GM08714 (cell line): ENCODE results near the gene P2RX2.

Source experiments
- H3K4me3 ChIP-seq: fragments of 200-500 bp; sonication (Bioruptor generic); 2 replicates; pipeline ENCODE4 v1.5.1; 2014; ENCODE audit warnings: mild to moderate bottlenecking, low read length, inconsistent platforms
- ZNF274 ChIP-seq: IDR thresholded peaks from 2 replicates; pipeline ENCODE4 v1.6.1; 2012; ENCODE audit warnings: mild to moderate bottlenecking, low read depth, low read length

Gene P2RX2

DNA sequence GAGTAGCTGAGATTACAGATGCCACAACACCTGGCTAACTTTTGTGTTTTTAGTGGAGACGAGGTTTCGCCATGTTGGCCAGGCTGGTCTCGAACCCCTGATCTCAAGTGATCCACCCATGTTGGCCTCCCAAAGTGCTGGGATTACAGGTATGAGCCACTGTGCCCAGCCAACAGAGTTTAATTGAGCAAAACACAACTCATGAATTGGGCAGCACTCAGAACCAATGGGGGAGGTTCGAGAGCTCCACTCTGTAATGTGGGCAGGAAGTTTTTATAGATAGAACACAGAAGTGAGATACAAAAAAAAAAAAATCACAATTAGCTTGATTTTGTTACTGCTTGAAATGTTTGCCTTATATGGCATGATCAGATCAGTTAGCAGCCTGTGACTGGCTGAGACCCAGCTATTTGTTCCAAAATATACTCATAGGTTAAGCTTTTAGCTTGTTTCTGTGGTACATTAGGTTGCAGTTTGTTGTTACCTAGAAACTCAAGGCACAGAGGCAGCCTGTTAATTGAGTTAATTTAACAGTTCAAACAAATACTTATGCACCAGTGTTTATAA is 1.4 kb upstream of the P2RX2 start:
- H3K4me3 ChIP-seq = no peak overlapping the region
- TF ChIP-seq ZNF274 = no peak

DNA sequence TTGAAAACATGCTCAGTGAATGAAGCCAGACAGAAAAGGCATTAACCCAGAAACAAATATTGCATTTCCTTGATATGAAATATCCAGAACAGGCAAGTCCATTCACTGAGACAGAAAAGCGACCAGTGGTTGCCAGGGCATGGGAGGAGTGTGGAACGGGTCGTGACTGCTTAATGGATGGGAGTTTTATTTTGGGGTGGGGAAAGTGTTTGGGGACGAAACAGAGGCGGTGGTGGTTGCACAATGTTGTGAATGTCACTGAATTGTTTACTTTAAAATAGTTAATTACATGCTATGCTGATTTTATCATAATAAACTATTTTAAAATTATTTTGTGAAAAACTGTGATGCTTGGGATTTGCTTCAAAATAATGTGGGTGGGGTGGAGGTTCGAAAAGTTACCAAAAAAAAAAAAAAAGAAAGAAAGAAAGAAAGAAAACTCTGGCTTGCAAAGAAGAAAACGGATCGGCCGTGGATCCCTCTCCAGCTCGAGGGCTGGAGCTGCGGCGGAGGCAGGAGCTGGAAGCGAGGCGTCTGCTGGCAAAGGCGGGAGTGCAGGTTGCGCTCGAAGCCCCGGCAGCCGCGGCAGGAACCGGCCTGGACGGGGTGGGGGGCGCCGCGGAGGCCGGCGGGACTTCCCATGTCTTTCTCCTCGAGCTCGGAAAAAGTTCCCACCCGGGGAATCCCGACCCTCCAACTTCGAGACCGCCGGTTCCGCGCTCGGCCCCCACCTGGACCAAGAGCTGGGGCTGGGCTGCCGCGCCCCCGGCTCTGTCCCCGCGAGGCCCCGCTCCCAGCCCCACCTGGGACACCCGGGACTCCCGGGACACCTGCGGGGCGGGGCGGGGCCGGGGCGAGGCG is 524 bp upstream of the P2RX2 start:
- H3K4me3 ChIP-seq = no peak overlapping the region
- TF ChIP-seq ZNF274 = no peak

DNA sequence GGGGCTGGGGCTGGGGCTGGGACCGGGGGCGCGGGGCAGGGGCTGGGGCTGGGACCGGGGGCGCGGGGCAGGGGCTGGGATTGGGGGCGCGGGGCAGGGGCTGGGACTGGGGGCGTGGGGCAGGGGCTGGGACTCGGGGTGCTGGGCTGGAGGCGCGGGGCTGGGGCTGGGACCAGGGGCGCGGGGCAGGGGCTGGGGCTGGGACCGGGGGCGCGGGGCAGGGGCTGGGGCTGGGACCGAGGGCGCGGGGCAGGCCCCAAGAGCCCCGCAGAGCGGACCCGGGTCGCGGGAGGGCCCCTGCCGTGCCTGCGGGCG is 452 bp downstream of the P2RX2 start:
- no peak for TF ChIP-seq ZNF274
- no peak overlapping the region for H3K4me3 ChIP-seq

DNA sequence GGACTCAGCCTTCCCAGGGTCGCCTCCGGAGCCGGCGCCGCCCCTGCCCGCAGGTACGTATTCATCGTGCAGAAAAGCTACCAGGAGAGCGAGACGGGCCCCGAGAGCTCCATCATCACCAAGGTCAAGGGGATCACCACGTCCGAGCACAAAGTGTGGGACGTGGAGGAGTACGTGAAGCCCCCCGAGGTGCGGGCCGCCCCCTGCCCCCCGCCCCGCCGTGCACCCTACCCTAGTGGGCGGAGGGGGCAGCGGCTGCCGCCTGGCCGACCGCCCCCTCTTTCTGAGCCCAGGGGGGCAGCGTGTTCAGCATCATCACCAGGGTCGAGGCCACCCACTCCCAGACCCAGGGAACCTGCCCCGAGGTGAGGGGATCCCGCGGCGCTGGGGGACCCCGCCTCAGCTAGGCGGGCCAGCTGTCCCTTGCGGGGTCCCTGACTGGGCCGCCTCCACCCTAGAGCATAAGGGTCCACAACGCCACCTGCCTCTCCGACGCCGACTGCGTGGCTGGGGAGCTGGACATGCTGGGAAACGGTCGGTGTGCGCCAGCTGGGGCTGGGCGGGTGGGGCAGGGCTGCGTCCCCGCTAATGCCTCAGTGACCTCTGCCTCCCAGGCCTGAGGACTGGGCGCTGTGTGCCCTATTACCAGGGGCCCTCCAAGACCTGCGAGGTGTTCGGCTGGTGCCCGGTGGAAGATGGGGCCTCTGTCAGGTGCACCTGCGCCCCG is 973 bp downstream of the P2RX2 start:
- no peak for TF ChIP-seq ZNF274
- no peak overlapping the region for H3K4me3 ChIP-seq

DNA sequence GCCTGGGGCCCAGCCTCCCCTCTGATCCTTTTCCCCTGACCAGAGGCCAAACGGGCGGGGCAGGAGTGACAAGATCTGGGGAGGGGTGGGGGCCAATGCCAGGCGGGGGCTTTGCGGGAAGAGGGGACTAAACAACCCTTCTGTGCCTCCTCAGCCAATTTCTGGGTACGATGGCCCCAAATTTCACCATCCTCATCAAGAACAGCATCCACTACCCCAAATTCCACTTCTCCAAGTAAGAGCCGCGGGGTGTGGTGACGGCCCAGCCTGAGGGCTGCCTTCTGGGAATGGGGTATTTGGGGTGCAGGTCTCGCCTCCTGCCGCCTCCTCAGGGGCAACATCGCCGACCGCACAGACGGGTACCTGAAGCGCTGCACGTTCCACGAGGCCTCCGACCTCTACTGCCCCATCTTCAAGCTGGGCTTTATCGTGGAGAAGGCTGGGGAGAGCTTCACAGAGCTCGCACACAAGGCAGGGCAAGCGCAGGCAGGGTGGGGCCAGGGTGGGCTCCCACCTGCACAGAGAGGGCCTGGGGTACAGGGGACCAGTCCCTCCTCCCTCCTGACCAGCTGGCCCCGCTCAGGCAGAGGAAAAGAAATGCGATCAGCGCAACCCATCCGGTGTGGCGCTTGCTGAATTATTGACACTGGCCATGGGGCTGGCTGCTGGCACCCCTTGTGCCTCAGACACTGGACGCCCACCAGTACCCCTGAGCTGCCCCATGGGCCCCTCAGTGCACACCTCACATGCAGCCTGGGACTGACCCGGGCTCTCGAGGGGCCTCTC is 1.7 kb downstream of the P2RX2 start:
- H3K4me3 ChIP-seq = no peak overlapping the region
- TF ChIP-seq ZNF274 = no peak

DNA sequence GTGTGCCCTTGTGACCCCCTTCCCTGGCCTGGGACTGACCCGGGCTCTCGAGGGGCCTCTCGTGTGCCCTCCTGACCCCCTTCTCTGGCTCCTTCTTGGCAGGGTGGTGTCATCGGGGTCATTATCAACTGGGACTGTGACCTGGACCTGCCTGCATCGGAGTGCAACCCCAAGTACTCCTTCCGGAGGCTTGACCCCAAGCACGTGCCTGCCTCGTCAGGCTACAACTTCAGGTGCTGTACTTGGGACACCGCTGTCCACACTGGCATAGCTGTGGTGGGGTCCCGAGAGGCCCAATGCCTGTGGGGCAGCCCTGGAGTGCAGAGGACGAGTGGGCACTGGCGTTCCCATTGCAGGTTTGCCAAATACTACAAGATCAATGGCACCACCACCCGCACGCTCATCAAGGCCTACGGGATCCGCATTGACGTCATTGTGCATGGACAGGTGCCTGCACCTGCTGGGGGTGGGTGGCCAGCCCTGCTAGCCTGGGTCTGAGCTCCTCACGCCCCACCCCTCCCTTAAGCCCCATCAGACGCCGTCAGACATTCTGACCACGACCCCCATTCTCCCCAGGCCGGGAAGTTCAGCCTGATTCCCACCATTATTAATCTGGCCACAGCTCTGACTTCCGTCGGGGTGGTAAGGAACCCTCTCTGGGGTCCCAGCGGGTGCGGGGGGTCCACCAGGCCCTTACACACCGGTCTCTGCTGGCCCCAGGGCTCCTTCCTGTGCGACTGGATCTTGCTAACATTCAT is 2.5 kb downstream of the P2RX2 start:
- no peak for TF ChIP-seq ZNF274
- no peak overlapping the region for H3K4me3 ChIP-seq

DNA sequence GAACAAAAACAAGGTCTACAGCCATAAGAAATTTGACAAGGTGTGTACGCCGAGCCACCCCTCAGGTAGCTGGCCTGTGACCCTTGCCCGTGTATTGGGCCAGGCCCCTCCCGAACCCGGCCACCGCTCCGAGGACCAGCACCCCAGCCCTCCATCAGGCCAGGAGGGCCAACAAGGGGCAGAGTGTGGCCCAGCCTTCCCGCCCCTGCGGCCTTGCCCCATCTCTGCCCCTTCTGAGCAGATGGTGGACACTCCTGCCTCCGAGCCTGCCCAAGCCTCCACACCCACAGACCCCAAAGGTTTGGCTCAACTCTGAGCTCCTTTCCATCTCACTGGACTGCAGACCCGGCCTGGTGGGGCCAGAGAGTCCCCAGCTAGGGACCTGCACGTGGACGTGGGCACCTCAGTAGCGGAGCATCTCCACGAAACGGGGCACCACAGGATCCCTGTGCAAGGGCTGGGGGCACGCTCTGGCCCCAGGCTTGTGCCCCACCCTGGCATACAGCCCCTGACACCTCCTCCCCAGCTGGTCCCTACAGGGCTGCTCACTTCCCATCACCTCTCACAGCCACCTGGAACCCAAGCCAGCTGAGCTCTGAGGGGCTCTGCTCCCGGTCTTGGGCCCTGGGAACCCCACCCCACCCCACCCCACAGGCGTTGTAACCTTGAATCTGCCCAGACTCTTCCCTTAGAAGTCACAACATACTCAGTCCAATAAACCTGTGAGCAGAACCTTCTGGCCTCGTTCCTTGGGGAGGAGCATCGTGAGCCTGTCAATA is 3.3 kb downstream of the P2RX2 start:
- H3K4me3 ChIP-seq = no peak overlapping the region
- no peak for TF ChIP-seq ZNF274

DNA sequence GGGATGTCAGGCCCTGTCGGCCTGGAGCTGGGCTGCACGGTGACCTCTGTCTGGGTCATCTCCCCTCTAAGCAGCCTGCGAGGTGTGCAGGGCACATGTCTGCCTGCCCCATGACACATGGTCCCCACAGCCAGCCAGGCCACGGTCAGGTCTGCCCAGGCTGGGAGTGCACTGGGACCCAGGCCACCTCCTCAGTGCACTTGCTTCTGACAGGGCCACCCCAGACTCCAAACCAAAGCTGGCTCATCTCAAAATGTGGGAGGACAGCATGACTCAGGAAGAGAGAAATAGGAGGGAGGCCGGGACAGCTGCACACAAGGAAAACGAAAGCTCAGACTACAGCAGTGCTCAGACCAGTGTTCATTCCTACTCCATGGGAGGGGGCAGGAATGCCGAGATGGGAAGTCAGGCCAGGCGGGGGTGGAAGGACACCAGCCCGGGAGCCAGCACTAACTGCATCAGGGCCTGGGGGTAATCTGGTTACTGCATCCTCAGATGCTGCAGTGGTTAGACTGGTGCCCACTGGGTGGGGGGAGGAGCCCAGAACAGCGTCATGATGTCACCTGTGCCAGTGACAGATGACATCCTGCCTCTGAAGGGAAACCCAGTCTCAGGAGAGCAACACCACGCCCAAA is 4.0 kb downstream of the P2RX2 start:
- no peak overlapping the region for H3K4me3 ChIP-seq
- no peak for TF ChIP-seq ZNF274

DNA sequence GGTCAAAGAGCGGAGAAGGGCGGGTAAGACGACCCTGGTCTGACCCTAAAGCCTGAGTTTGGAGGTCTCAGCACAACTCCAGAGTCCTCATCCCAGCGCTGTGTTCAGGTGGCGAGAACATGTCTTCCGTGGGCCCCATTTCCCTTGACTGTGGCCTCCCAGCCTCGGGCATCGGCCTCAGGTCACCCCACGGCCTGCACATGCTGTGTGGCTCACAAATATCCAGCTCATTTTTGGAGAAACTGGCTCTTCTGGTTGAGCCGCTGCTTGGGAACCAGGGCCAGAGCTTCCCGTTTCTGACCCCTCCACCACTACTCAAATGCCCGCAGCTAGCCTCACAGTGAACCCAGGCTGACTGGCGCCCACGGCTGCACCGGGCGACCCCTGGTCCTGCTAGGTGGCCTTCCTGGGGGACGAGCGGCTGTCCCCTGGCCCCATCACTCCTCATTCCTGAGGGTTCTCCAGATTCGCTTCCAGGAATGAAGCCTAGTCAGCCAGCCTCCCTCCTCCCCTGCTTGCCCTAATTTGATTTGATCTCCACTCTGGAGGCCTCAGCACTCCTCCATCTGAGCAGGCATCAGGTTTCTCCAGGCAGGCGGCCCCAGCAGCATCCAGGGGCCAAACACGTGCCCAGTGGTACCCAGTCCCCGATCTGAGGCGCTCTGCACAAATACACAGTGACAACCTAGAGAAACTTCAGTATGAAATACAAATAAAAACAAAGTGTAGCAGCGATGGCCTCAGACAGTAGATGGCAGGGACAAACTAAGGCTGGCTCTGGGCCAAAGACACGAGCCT is 4.7 kb downstream of the P2RX2 start:
- TF ChIP-seq ZNF274 = no peak
- no peak overlapping the region for H3K4me3 ChIP-seq

DNA sequence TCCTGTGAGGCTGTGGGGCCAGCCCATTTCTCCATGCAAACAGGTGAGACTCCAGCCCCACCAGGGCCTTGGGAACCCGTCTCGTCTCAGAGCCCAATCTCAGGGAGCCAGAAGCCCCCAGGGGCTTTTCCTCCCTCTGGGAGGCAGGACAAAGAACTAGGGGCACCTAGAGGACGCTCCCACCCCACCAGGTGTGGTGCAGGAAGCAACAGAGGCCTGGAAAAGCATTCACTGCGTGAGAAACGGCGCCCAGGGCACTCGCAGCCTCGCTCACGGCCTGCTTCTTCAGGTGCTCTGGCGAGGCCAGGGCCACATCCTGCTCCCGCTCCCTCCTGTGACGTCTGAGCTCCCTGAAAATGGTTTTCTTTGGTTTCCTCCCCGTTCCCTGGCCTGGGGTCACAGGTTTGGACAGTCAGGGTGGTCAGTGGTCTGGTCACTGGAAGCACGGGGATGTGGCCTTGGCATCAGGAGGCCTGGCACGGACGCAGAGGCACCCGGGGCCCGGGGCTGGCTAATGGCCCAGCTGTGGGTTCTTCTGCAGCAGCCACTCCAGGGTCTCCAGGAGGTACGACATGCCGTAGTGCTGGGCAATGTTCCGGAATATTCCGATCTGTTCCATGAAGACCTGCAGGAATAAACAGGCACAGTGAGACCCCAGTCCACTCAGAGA is 5.7 kb downstream of the P2RX2 start:
- TF ChIP-seq ZNF274 = no peak
- H3K4me3 ChIP-seq = no peak overlapping the region

DNA sequence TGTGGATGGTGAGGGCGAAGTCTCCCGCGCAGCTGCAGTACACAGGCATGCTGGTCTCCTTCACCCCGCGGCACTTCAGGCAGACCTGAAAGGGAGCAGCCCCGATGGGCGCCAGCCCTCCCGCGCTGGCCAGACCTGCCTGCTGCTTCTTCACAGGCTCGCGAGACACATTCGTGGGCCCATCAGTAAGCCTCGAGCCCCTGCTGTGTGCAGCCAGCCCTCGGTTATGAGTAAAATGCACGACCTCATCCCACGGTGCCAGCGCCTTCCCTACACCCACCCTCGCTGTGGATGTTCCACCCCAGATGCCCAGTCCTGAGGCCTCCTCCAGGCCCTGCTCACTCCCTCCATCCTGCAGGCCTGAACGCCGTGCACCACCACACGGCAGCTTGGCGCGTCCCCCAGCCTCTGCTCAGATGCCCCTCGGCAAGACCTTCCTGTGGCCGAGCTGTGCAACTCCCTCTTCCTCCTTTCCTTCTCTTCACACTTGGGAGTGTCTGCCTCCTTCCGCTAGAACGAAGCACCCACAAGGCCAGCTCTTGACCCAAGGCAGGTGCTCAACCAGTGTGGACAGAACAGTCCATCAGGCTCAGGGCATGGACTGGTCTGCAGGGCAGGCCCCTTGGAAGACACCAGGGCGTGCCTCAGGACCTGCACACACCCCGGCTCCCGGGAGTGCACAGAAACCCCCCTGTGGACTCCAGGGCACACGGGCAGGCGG is 6.5 kb downstream of the P2RX2 start:
- no peak for TF ChIP-seq ZNF274

More for the DNA sequence above, 6.5 kb downstream of the P2RX2 start:
- no peak overlapping the region for H3K4me3 ChIP-seq
